MCF 10A (cell line): Measurements from ENCODE around the gene POU4F3. TPM values are rescaled to one million over a fixed set of nuclear protein-coding genes. Genes with fewer than 3 reads are reported as not detected.

Source experiments
- BruUV-seq: library from RNA; stranded (reverse); fragments of 400-500 nt; replicated peaks from 2 replicates; lab custom pipeline; 2021; lab: Mats Ljungman, UMichigan
- CTCF ChIA-PET: fragments of 300-600 bp; sonication (Branson Sonifier 250); formaldehyde crosslinking; extraction: SDS; loops from one replicate; lab custom pipeline; 2021; ENCODE audit warnings: antibody characterized with exemption, inconsistent platforms; lab: Yijun Ruan, JAX
- POLR2A ChIA-PET: fragments of 300-600, 350-650 bp; sonication (Branson Sonifier 250); formaldehyde crosslinking; extraction: SDS; loops from one replicate; lab custom pipeline; 2020; ENCODE audit warnings: antibody characterized with exemption, inconsistent platforms; lab: Yijun Ruan, JAX
- DNase-seq: peaks from one replicate; pipeline ENCODE4 v3.0.0-alpha.2; 2018; ENCODE audit not compliant: unreplicated experiment
- H3K27ac Mint-ChIP-seq: one replicate; pipeline ENCODE4 v1.8.0; 2022; ENCODE audit warnings: mild to moderate bottlenecking, low read depth, mixed read lengths; ENCODE audit not compliant: unreplicated experiment
- H3K27me3 Mint-ChIP-seq: one replicate; pipeline ENCODE4 v1.8.0; 2022; ENCODE audit warnings: mixed read lengths; ENCODE audit not compliant: insufficient read depth, unreplicated experiment
- H3K36me3 Mint-ChIP-seq: one replicate; pipeline ENCODE4 v1.8.0; 2022; ENCODE audit warnings: mild to moderate bottlenecking, moderate library complexity, mixed read lengths; ENCODE audit not compliant: insufficient read depth, unreplicated experiment
- H3K4me1 Mint-ChIP-seq: one replicate; pipeline ENCODE4 v1.8.0; 2022; ENCODE audit warnings: mixed read lengths; ENCODE audit not compliant: insufficient read depth, unreplicated experiment
- H3K4me3 Mint-ChIP-seq: one replicate; pipeline ENCODE4 v1.8.0; 2022; ENCODE audit warnings: mild to moderate bottlenecking, moderate library complexity, mixed read lengths; ENCODE audit not compliant: unreplicated experiment
- H3K9me3 Mint-ChIP-seq: one replicate; pipeline ENCODE4 v1.8.0; 2022; ENCODE audit warnings: mixed read lengths; ENCODE audit not compliant: unreplicated experiment
- CTCF ChIP-seq: fragments of 200-600 bp; IDR thresholded peaks from one replicate; pipeline ENCODE4 v1.8.0; 2022; ENCODE audit warnings: antibody characterized with exemption, mild to moderate bottlenecking; ENCODE audit not compliant: unreplicated experiment
- intact Hi-C: fragments of 100-400 bp; cut with micrococcal nuclease; formaldehyde crosslinking; loops from 2 replicates; pipeline ENCODE4 v1.14.1; 2022
- total RNA-seq: library from RNA; stranded (reverse); gene quantifications from 2 replicates; pipeline ENCODE4 v1.2.3, GENCODE V29; 2022

POU4F3 gene
- total RNA-seq, 1 experiment from 2014 or later, result 0.16 TPM

GRCh38 chr5:146306838-146307237 lies 31.8 kb upstream of the POU4F3 start:
- Mint-ChIP-seq H3K4me3 (no peak overlapping the region), H3K4me1 (no peaks in the 10 kb centered on the region), H3K27me3 (peaks cover 25% of the 10 kb centered on the region), H3K27ac (no peak overlapping the region), H3K36me3 (no peaks in the 10 kb centered on the region), H3K9me3 (no peaks in the 10 kb centered on the region)
- POLR2A ChIA-PET, result interaction anchor here (1.3 kb wide), 1 partner anchor 14 kb away, joined by 3 read pairs; no protein-coding TSS in a partner anchor
- TF ChIP-seq CTCF, result no peak
- BruUV-seq, result no TSS peak
- DNase-seq, result no peak
- intact Hi-C loops, result no loop called here
- CTCF ChIA-PET, result interaction anchor here (1.0 kb wide), 1 partner anchor 121 kb away, joined by 3 read pairs; no protein-coding TSS in a partner anchor

DNA sequence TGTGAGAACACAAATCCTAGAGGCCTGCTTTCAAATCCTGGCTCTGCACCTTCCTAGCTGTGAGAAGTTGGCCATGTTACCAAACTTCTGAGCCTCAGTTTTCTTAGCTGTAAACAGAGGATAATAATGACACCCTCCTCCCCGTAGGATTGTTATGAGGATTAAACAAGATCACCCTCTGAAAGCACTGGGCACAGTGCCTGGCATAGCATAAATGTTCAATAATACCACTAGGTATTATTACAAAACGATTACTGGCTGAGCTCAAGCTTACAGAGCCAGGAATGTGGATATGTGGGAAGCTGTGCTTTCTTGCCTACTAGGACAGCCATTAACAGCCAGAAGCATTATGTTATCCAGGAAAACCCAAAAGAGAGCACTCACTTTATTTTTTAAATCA lies 30.8 kb upstream of the POU4F3 start:
- no TSS peak for BruUV-seq
- peaks cover 25% of the 10 kb centered on the region for H3K27me3 Mint-ChIP-seq
- H3K27ac Mint-ChIP-seq, result no peak overlapping the region
- TF ChIP-seq CTCF, result no peak
- H3K36me3 Mint-ChIP-seq, result no peaks in the 10 kb centered on the region
- ChIA-PET CTCF (interaction anchor here (0.7 kb wide), 1 partner anchor 21 kb away, joined by 4 read pairs; no protein-coding TSS in a partner anchor), POLR2A (interaction anchor here (1.3 kb wide), 1 partner anchor 15 kb away, joined by 3 read pairs; no protein-coding TSS in a partner anchor)
- intact Hi-C loops, result no loop called here
- no peak for DNase-seq
- no peaks in the 10 kb centered on the region for H3K9me3 Mint-ChIP-seq
- no peak overlapping the region for H3K4me3 Mint-ChIP-seq
- no peaks in the 10 kb centered on the region for H3K4me1 Mint-ChIP-seq

- no peaks in the 10 kb centered on the region for H3K9me3 Mint-ChIP-seq
- peaks cover 32% of the 10 kb centered on the region for H3K27me3 Mint-ChIP-seq
- intact Hi-C loops, result no loop called here
- TF ChIP-seq CTCF, result no peak
- BruUV-seq, result no TSS peak
- DNase-seq, result no peak
- ChIA-PET POLR2A (no interaction called here), CTCF (interaction anchor here (0.6 to 1.5 kb wide), 3 partner anchors 18 to 117 kb away, joined by 3 to 4 read pairs (median 4); no protein-coding TSS in a partner anchor)
- H3K36me3 Mint-ChIP-seq, result no peaks in the 10 kb centered on the region
- no peak overlapping the region for H3K27ac Mint-ChIP-seq
- no peaks in the 10 kb centered on the region for H3K4me1 Mint-ChIP-seq
- no peak overlapping the region for H3K4me3 Mint-ChIP-seq
These were observed 28.1 kb upstream of the POU4F3 start for GRCh38 chr5:146310540-146310939.

- CTCF ChIA-PET, result interaction anchor here (1.0 kb wide), 1 partner anchor 114 kb away, joined by 3 read pairs; no protein-coding TSS in a partner anchor
- Mint-ChIP-seq H3K4me1 (no peaks in the 10 kb centered on the region), H3K27me3 (peaks cover 29% of the 10 kb centered on the region), H3K27ac (no peak overlapping the region), H3K36me3 (no peaks in the 10 kb centered on the region), H3K4me3 (no peak overlapping the region), H3K9me3 (no peaks in the 10 kb centered on the region)
- POLR2A ChIA-PET, result interaction anchor here (0.7 to 1.2 kb wide), 2 partner anchors 78 to 105 kb away, joined by 3 read pairs; no protein-coding TSS in a partner anchor
- DNase-seq, result no peak
- no TSS peak for BruUV-seq
- TF ChIP-seq CTCF, result no peak
- intact Hi-C loops, result no loop called here
These were observed 27.4 kb upstream of the POU4F3 start for GRCh38 chr5:146311278-146311677.
